ENCODE results near the gene PPP1R12B. TPM values are rescaled to one million over a fixed set of nuclear protein-coding genes. Genes with fewer than 3 reads are reported as not detected.

Gene PPP1R12B
- total and polyA plus RNA-seq, 9 donors: 50.3 to 232 (median 73.0) TPM

GRCh38 chr1:202567738-202568137 lies 219.2 kb downstream of the PPP1R12B start:
- intact Hi-C loops (cut with DNase I): loop anchor here in 2 of 4 donors (2.0 to 10.0 kb wide), 2 partner anchors 21 to 63 kb away; no protein-coding TSS in a partner anchor
- no peaks in the 10 kb centered on the region for H3K36me3 ChIP-seq

GRCh38 chr1:202568410-202568809 lies 219.9 kb downstream of the PPP1R12B start:
- H3K9me3 ChIP-seq: no peaks in the 10 kb centered on the region
- H3K36me3 ChIP-seq: no peaks in the 10 kb centered on the region
- H3K4me1 ChIP-seq (ENCODE audit: insufficient read depth): peaks cover 29% of the 10 kb centered on the region
- intact Hi-C loops (cut with DNase I): loop anchor here in 2 of 4 donors (10.0 kb wide), 1 partner anchor 64 kb away; no protein-coding TSS in a partner anchor
- TF ChIP-seq EP300 (IDR thresholded peaks at IDR 0.05): no peak
- TF ChIP-seq, protein P1, sequence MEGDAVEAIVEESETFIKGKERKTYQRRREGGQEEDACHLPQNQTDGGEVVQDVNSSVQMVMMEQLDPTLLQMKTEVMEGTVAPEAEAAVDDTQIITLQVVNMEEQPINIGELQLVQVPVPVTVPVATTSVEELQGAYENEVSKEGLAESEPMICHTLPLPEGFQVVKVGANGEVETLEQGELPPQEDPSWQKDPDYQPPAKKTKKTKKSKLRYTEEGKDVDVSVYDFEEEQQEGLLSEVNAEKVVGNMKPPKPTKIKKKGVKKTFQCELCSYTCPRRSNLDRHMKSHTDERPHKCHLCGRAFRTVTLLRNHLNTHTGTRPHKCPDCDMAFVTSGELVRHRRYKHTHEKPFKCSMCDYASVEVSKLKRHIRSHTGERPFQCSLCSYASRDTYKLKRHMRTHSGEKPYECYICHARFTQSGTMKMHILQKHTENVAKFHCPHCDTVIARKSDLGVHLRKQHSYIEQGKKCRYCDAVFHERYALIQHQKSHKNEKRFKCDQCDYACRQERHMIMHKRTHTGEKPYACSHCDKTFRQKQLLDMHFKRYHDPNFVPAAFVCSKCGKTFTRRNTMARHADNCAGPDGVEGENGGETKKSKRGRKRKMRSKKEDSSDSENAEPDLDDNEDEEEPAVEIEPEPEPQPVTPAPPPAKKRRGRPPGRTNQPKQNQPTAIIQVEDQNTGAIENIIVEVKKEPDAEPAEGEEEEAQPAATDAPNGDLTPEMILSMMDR (IDR thresholded peaks at IDR 0.05): no peak
- no peak for TF ChIP-seq POLR2A (IDR thresholded peaks at IDR 0.05)
- no peak overlapping the region for H3K4me3 ChIP-seq
- DNase-seq: no peak
- 0 to 11% (median 6%) methylated on average over 2 of the region's 2 CpGs for WGBS, 3 donors
- no peaks in the 10 kb centered on the region for H3K27me3 ChIP-seq
- H3K27ac ChIP-seq: peak overlapping the region in 1 of 2 donors; percentile 57

More at GRCh38 chr1:202567738-202568137, 219.2 kb downstream of the PPP1R12B start:
- 17 to 22% (median 19%) methylated on average over 4 of the region's 4 CpGs for WGBS, 3 donors
- Histone ChIP-seq H3K27me3 (no peaks in the 10 kb centered on the region), H3K9me3 (no peaks in the 10 kb centered on the region), H3K4me3 (no peak overlapping the region), H3K4me1 (ENCODE audit: insufficient read depth) (peaks cover 31% of the 10 kb centered on the region), H3K27ac (peak overlapping the region in 1 of 2 donors; percentile 57)
- DNase-seq: no peak
- TF ChIP-seq POLR2A (IDR thresholded peaks at IDR 0.05): no peak
- no peak for TF ChIP-seq EP300 (IDR thresholded peaks at IDR 0.05)
- TF ChIP-seq, protein P1 (IDR thresholded peaks at IDR 0.05): no peak

DNA sequence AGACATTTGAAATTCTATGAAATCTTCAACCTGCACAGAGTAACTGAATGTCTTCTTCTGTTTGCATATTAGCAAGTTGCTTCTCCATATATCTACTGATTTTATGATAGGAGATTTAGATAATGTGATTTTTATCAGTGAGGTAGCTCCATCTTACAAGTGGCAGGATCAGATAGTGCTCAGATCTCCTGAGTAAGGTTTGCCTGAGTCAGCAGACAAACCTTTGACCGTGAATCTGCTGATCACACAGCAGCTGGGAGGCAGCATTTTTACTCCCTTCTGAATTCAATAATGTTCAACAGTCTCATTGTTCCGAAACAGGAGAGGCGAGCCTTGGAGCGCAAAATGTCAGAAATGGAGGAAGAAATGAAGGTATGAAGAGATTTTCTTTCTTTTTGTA lies 220.3 kb downstream of the PPP1R12B start:
- intact Hi-C loops (cut with DNase I): loop anchor here in 2 of 4 donors (10.0 kb wide), 1 partner anchor 64 kb away; no protein-coding TSS in a partner anchor
- whole genome bisulfite sequencing, 3 donors: 25 to 29% (median 28%) methylated on average over 4 of the region's 4 CpGs
- Histone ChIP-seq H3K36me3 (no peaks in the 10 kb centered on the region), H3K27me3 (no peaks in the 10 kb centered on the region), H3K27ac (peak overlapping the region in 1 of 2 donors; percentile 12), H3K9me3 (no peaks in the 10 kb centered on the region), H3K4me1 (ENCODE audit: insufficient read depth) (peaks cover 27% of the 10 kb centered on the region), H3K4me3 (no peak overlapping the region)
- TF ChIP-seq POLR2A (IDR thresholded peaks at IDR 0.05): no peak
- TF ChIP-seq, protein P1 (IDR thresholded peaks at IDR 0.05): no peak
- no peak for TF ChIP-seq EP300 (IDR thresholded peaks at IDR 0.05)
- DNase-seq: no peak

DNA sequence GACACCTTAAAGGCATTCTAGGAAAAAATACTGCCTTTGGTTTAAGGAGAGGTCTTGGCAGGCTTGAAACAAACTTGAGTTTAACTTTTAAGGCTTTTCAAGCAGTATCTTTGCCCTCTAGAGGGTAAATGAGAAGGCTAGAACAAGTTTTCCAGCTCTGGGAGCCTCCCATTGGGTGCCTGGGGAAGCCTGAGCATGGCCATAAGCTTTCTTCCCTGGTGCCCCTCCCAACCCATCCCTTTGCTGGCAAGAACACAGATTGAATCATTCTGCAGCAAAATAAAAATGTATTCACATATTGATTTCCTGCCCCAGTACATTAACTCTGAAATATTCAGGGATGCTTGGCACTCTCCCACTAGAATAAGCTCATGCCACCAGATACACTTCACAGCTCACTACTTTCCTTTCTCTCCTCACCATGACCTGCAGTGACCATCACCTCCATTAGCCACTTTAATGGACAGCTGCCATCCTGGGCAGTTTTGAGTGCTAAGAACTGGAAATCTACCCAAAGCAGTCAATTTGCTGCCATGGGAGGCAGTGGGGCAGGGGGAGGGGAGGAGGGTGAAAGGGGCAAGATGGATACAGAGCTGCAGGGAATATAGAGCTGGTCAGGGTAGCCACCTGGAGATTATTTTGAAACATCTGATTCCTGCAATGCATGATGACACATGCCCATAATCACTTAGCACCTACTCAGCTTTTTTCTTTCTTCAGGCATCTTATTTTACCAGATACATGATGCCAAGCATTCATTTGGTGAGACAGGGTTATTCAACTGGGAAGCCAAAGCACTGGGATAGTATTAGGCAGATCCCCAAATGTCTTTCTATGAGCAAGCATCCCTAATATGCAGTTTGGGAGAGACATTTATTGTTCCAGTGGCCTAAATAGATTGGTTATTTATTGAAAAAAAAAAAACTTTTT lies 221.2 kb downstream of the PPP1R12B start:
- TF ChIP-seq EP300 (IDR thresholded peaks at IDR 0.05) (no peak), POLR2A (IDR thresholded peaks at IDR 0.05) (no peak)
- H3K9me3 ChIP-seq: no peaks in the 10 kb centered on the region
- H3K4me1 ChIP-seq (ENCODE audit: insufficient read depth): peaks cover 26% of the 10 kb centered on the region
- no peaks in the 10 kb centered on the region for H3K27me3 ChIP-seq
- DNase-seq: no peak
- H3K36me3 ChIP-seq: no peaks in the 10 kb centered on the region
- H3K4me3 ChIP-seq: no peak overlapping the region
- intact Hi-C loops (cut with DNase I): loop anchor here in 3 of 4 donors (10.0 kb wide), 2 partner anchors 55 to 65 kb away; no protein-coding TSS in a partner anchor
- H3K27ac ChIP-seq: peak overlapping the region in 1 of 2 donors; percentile 19

Data from ovary (tissue), 9 donors.